Spleen (tissue), 11 donors: Measurements from ENCODE around the gene OR1N1. TPM values are rescaled to one million over a fixed set of nuclear protein-coding genes. Genes with fewer than 3 reads are reported as not detected.

Experiments used
- DNase-seq: peaks from one replicate; pipeline ENCODE4 v3.0.0-alpha.2; 2020
- H3K27ac ChIP-seq, 8 donors: fragments of 200-600 bp; sonication (generic) in 7 of 8; 1 replicate in 4 of 8; 2 replicates in 4 of 8; pipeline versions ENCODE4 v1.5.0 to v1.8.0; 2016 to 2021; ENCODE audit warnings: inconsistent platforms in 4 of 8, mild to moderate bottlenecking in 4 of 8, moderate library complexity in 1 of 8
- H3K27me3 ChIP-seq, 7 donors: fragments of 200-600 bp; sonication (generic) in 6 of 7; replicated peaks in 1 of 7; 1 replicate in 4 of 7; 2 replicates in 3 of 7; pipeline versions ENCODE4 v1.5.0 to v1.8.0; 2016 to 2021; ENCODE audit warnings: inconsistent platforms in 3 of 7, mild to moderate bottlenecking in 1 of 7
- H3K36me3 ChIP-seq, 6 donors: fragments of 200-600 bp; sonication (generic) in 5 of 6; 1 replicate in 4 of 6; 2 replicates in 2 of 6; pipeline versions ENCODE4 v1.5.0 to v1.8.0; 2016 to 2021; ENCODE audit warnings: inconsistent platforms in 2 of 6
- H3K4me1 ChIP-seq, 6 donors: fragments of 200-600 bp; sonication (generic) in 5 of 6; 1 replicate in 3 of 6; 2 replicates in 3 of 6; pipeline versions ENCODE4 v1.5.0 to v1.8.0; 2016 to 2021; ENCODE audit warnings: inconsistent platforms in 3 of 6
- H3K4me3 ChIP-seq, 8 donors: fragments of 200-600 bp; sonication (generic) in 7 of 8; 1 replicate in 4 of 8; 2 replicates in 4 of 8; pipeline versions ENCODE4 v1.5.0 to v1.8.0; 2016 to 2021; ENCODE audit warnings: inconsistent platforms in 4 of 8, mild to moderate bottlenecking in 4 of 8, moderate library complexity in 2 of 8
- H3K9me3 ChIP-seq, 8 donors: fragments of 200-600 bp; sonication (generic) in 7 of 8; 1 replicate in 4 of 8; 2 replicates in 4 of 8; pipeline versions ENCODE4 v1.5.0 to v1.8.0; 2016 to 2021; ENCODE audit warnings: inconsistent platforms in 4 of 8
- CTCF ChIP-seq, 11 experiments: fragments of 200-600 bp in 7 of 11; fragments of 450-650 bp in 4 of 11; sonication (generic) in 4 of 11; IDR thresholded peaks in 8 of 11; conservative IDR thresholded peaks in 3 of 11; 1 replicate in 7 of 11; 2 replicates in 4 of 11; pipeline versions ENCODE4 v1.4.0 to v1.8.0; 2016 to 2021; ENCODE audit warnings: antibody characterized with exemption in 11 of 11, inconsistent platforms in 4 of 11, mild to moderate bottlenecking in 1 of 11
- POLR2A ChIP-seq, 3 donors: fragments of 450-650 bp; IDR thresholded peaks; one replicate each; pipeline ENCODE4 v1.5.1; 2017; ENCODE audit warnings: antibody characterized with exemption in 3 of 3, mild to moderate bottlenecking in 1 of 3
- POLR2AphosphoS5 ChIP-seq, 3 donors: sonication (generic); formaldehyde crosslinking; IDR thresholded peaks; one replicate each; pipeline ENCODE4 v1.5.1; 2017; ENCODE audit warnings: antibody characterized with exemption in 3 of 3
- WGBS, 5 donors: extraction: QIAGEN DNeasy Blood & Tissue Kit in 3 of 5; methylation state at CpG; one replicate each; pipeline versions ENCODE4 v1.1.5 to v1.1.7; 2013 to 2018; 5-methylcytosine and 5-hydroxymethylcytosine counted together
- intact Hi-C: fragments of 100-400 bp; cut with DNase I; formaldehyde crosslinking; loops from one replicate; pipeline ENCODE4 v1.15.0; 2023; ENCODE audit warnings: low total_unique reads
- polyA plus RNA-seq, 3 donors: library from polyadenylated mRNA; stranded (reverse); fragments of 200-250 nt; gene quantifications; one replicate each; pipeline ENCODE4 v1.2.1, GENCODE V29; 2013
- total RNA-seq, 7 donors: library from RNA; depleted of rRNA in 3 of 7; stranded (reverse); fragments of >200 nt in 3 of 7; fragmentation: NEBNext Ultra II Directional in 4 of 7; extraction: Animal tissue kit (Norgen Biotek cat#: 25700) in 4 of 7; gene quantifications; one replicate each; pipeline versions ENCODE4 v1.1.0 to v1.2.1, GENCODE V29; 2016 to 2021
- donor health status: healthy with polysubstance abuse.
- donor health status: DM: no; HTN: no; CAD: no; lungs with moderate emphysema.
- donor health status: DM: no; HTN: no; CAD: no.
- donor health status: Bipolar disorder and iron deficiency.
- donor health status: healthy.
- donor health status: DM: no; HTN: no; CAD: no.
- donor health status: DM: yes; HTN: yes; CAD: no.

OR1N1 gene
- total and polyA plus RNA-seq, 10 donors: not detected

DNA sequence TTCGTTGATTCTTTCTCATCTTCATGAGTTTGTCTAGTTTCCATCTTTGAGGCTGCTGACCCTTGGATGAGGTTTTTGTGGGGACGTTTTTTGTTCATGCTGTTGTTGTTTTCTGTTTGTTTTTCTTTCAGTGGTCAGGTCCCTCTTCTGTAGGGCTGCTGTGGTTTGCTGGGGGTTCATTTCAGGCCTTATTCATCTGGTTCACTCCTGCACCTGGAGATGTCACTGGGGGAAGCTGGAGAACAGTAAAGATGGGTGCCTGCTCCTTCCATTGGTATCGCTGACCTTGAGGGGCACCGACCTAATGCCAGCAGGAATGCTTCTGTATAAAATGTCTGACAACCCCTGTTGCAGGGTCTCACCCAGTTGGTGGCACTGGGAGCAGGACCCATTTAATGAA is 34.4 kb upstream of the OR1N1 start:
- H3K36me3 ChIP-seq: no peaks in the 10 kb centered on the region
- peaks cover 0 to 10% (median 5%) of the 10 kb centered on the region in 8 donors for H3K9me3 ChIP-seq
- H3K27me3 ChIP-seq: peaks cover 0 to 7% (median 0%) of the 10 kb centered on the region in 7 donors
- H3K27ac ChIP-seq: no peak overlapping the region
- WGBS, 5 donors: 80 to 86% (median 83%) methylated on average over 4 of the region's 4 CpGs
- H3K4me3 ChIP-seq: no peak overlapping the region
- DNase-seq: no peak
- no peak for TF ChIP-seq POLR2A (IDR thresholded peaks at IDR 0.05)
- no peak for TF ChIP-seq POLR2AphosphoS5 (IDR thresholded peaks at IDR 0.05)
- TF ChIP-seq CTCF (IDR thresholded peaks at IDR 0.05 in 8 of 11, conservative IDR thresholded peaks at IDR 0.05 in 3 of 11): no peak
- intact Hi-C loops: no loop called here
- H3K4me1 ChIP-seq: no peaks in the 10 kb centered on the region

GRCh38 chr9:122552812-122553211 is 25.7 kb upstream of the OR1N1 start, which contains the start of gene OR1N2:
Gene OR1N2 (plus strand): TSS chr9:122553112. CDS start chr9:122553212, 100 bp downstream.
- Histone ChIP-seq H3K27ac (no peak within 1 kb of the TSS), H3K4me3 (no peak within 1 kb of the TSS), H3K4me1 (no peaks in the 10 kb centered on the region), H3K9me3 (no peaks in the 10 kb centered on the region), H3K27me3 (peaks cover 0 to 6% (median 0%) of the 10 kb centered on the region in 7 donors), H3K36me3 (no peaks in the 10 kb centered on the region)
- intact Hi-C loops: no loop called here
- no peak for TF ChIP-seq POLR2AphosphoS5 (IDR thresholded peaks at IDR 0.05)
- TF ChIP-seq CTCF (IDR thresholded peaks at IDR 0.05 in 8 of 11, conservative IDR thresholded peaks at IDR 0.05 in 3 of 11): no peak
- TF ChIP-seq POLR2A (IDR thresholded peaks at IDR 0.05): no peak
- no peak for DNase-seq
- 73 to 86% (median 75%) methylated on average over 2 of the region's 2 CpGs for WGBS, 5 donors

- H3K4me1 ChIP-seq: no peaks in the 10 kb centered on the region
- intact Hi-C loops: no loop called here
Observed at GRCh38 chr9:122551371-122551770, 24.3 kb upstream of the OR1N1 start.

DNA sequence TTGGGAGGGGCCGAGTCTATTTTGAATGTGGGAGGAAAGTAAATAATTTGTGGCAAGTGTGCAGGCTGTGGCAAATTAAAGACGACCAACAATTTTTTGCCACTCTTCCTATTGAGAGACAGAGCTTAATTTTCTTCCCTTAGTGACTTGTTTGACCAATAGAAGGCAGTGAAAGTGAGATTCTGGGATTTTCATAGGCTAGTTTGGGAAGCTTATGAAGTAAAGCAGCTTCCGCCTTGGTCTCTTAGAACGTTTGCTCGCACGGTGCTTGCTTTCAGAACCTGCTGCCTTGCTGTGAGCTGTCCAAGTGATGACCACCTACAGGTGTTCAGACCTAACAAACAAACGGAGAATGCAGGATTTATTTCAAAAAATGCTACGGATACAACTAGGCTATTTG is 19.1 kb upstream of the OR1N1 start:
- Histone ChIP-seq H3K9me3 (no peaks in the 10 kb centered on the region), H3K36me3 (no peaks in the 10 kb centered on the region), H3K4me3 (no peak overlapping the region), H3K4me1 (no peaks in the 10 kb centered on the region), H3K27me3 (peaks cover 0 to 3% (median 0%) of the 10 kb centered on the region in 7 donors), H3K27ac (no peak overlapping the region)
- intact Hi-C loops: no loop called here
- DNase-seq: no peak
- TF ChIP-seq POLR2A (IDR thresholded peaks at IDR 0.05) (no peak), POLR2AphosphoS5 (IDR thresholded peaks at IDR 0.05) (no peak), CTCF (IDR thresholded peaks at IDR 0.05 in 8 of 11, conservative IDR thresholded peaks at IDR 0.05 in 3 of 11) (no peak)
- WGBS, 5 donors: 63 to 81% (median 68%) methylated on average over 8 of the region's 8 CpGs

More at GRCh38 chr9:122551371-122551770, 24.3 kb upstream of the OR1N1 start:
- Histone ChIP-seq H3K9me3 (no peaks in the 10 kb centered on the region), H3K27ac (no peak overlapping the region), H3K36me3 (no peaks in the 10 kb centered on the region), H3K4me3 (no peak overlapping the region), H3K27me3 (peaks cover 0 to 6% (median 0%) of the 10 kb centered on the region in 7 donors)
- no peak for TF ChIP-seq POLR2A (IDR thresholded peaks at IDR 0.05)
- no peak for TF ChIP-seq CTCF (IDR thresholded peaks at IDR 0.05 in 8 of 11, conservative IDR thresholded peaks at IDR 0.05 in 3 of 11)
- DNase-seq: no peak
- WGBS, 5 donors: 61 to 85% (median 83%) methylated on average over 5 of the region's 5 CpGs
